Brain microvascular endothelial cell (primary cell): ENCODE data around the gene ABCG8.
A peak's percentile ranks its signal among the peaks of the same experiment; 100 is the strongest.

Experiments
- DNase-seq: peaks from one replicate; pipeline ENCODE4 v3.0.0-alpha.2; 2020
- H3K27ac ChIP-seq: fragments of 250-450 bp; sonication (Bioruptor Pico); 2 replicates; pipeline ENCODE4 v1.5.1; 2020; ENCODE audit warnings: mild to moderate bottlenecking, moderate library complexity
- H3K27me3 ChIP-seq: fragments of 250-450 bp; sonication (Bioruptor Pico); replicated peaks from 2 replicates; pipeline ENCODE4 v1.5.1; 2020; ENCODE audit warnings: mild to moderate bottlenecking
- H3K36me3 ChIP-seq: fragments of 250-450 bp; sonication (Bioruptor Pico); replicated peaks from 2 replicates; pipeline ENCODE4 v1.5.1; 2020; ENCODE audit warnings: mild to moderate bottlenecking
- H3K4me3 ChIP-seq: 2 replicates; pipeline ENCODE4 v1.5.1; 2011; ENCODE audit warnings: low read depth, mild to moderate bottlenecking, control low read depth, low read length, moderate library complexity
- in situ Hi-C: cut with HindIII; loops from 2 replicates; pipeline ENCODE4 v1.10.0; 2017; ENCODE audit warnings: low sequenced_read_pairs, low pct_ligation_motif_present
- TF ChIP-seq, protein P1 (sequence below): IDR thresholded peaks from 2 replicates; pipeline ENCODE4 v1.5.1; 2011; ENCODE audit warnings: low read depth, mild to moderate bottlenecking, moderate library complexity, low read length, control low read depth, inconsistent platforms; ENCODE audit errors: missing control alignments

Gene ABCG8

DNA sequence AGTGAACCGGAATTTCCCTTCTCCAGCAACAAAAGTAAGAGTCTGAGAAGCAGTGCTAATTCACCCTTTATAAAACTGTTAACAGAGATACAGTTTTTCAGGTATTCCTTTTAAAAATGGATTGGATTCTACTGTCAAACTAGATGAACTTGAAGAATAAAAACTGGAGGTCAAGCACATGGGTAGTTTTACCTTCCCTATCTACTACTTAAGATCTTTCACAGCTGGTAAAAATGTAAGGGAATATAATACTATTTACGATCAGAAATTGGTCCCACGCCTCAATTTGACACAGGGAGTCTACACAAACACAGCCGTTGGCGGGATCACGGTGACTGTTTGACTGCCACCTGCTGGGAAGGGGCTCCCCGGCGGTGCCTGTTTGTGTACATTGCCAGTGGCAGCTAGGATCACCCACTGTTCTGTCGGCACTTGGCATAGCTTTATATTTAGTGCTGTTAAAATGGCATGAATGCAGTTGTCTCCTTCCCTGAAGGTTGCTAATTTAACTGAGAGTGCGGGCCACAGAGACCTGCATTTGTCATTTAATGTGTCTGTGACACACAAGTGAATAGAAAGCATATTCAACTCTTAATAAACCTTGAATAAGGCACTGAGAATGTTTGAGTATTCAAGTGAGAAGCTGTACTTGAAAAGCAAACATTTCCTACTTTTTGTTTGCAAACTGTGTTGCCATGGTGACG lies 59.5 kb downstream of the ABCG8 start:
- H3K27me3 ChIP-seq = no peaks in the 10 kb centered on the region
- peak; percentile 55 for DNase-seq
- in situ Hi-C loops = no loop called here
- no peak overlapping the region for H3K4me3 ChIP-seq
- H3K36me3 ChIP-seq = peaks cover 32% of the 10 kb centered on the region
- H3K27ac ChIP-seq = peak overlapping the region; percentile 44
- TF ChIP-seq, protein P1, sequence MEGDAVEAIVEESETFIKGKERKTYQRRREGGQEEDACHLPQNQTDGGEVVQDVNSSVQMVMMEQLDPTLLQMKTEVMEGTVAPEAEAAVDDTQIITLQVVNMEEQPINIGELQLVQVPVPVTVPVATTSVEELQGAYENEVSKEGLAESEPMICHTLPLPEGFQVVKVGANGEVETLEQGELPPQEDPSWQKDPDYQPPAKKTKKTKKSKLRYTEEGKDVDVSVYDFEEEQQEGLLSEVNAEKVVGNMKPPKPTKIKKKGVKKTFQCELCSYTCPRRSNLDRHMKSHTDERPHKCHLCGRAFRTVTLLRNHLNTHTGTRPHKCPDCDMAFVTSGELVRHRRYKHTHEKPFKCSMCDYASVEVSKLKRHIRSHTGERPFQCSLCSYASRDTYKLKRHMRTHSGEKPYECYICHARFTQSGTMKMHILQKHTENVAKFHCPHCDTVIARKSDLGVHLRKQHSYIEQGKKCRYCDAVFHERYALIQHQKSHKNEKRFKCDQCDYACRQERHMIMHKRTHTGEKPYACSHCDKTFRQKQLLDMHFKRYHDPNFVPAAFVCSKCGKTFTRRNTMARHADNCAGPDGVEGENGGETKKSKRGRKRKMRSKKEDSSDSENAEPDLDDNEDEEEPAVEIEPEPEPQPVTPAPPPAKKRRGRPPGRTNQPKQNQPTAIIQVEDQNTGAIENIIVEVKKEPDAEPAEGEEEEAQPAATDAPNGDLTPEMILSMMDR = peak; percentile 55

DNA sequence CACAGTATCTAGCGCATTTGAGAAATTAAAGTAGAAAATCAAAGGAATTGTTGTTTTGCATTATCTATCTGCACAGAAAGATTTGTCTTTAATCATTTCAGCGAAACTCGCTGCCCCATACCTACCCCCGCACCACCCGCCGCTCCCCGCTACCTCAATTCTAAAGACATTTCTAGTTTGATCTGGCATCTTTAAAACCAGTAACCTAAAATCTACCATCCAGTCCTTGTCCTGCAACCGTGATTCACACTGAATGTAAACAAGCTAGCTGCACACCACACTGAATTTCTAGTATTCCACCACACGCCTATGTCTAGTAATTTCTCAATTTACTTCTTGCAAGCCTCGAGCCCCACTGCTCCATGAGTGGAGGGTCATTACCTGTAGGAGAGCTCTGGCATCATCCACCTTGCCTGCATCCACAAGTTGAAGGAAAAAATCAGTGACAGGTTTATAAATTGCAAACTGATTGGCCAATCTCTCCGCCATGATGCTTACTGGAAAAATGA lies 60.1 kb downstream of the ABCG8 start:
- peaks cover 29% of the 10 kb centered on the region for H3K36me3 ChIP-seq

DNA sequence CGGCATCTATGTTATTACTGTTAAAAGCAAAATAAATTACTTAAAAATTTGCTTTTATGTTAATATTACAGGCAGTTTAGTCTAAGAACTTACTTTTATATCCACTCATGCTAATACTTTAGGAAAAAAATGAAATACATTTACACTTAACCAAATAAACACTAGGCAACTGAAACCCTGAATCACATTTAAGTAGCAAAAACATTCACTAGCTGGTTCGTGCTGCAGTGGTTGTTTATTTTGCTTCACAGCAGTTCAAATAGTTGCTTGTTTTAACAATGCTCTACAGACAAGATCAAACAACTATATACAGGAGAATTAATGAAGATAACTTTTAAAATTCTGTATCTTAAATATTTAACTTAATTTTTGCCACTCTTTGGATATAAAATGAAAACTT lies 60.8 kb downstream of the ABCG8 start:
- H3K27ac ChIP-seq = no peak overlapping the region
- TF ChIP-seq, protein P1 = no peak
- no peak overlapping the region for H3K4me3 ChIP-seq
- peaks cover 31% of the 10 kb centered on the region for H3K36me3 ChIP-seq
- H3K27me3 ChIP-seq = no peaks in the 10 kb centered on the region
- DNase-seq = no peak
- in situ Hi-C loops = no loop called here

More for the DNA sequence above, 60.1 kb downstream of the ABCG8 start:
- TF ChIP-seq, protein P1 = no peak
- no peak overlapping the region for H3K4me3 ChIP-seq
- DNase-seq = peak; percentile 5
- no peaks in the 10 kb centered on the region for H3K27me3 ChIP-seq
- H3K27ac ChIP-seq = peak overlapping the region; percentile 44
- in situ Hi-C loops = no loop called here

DNA sequence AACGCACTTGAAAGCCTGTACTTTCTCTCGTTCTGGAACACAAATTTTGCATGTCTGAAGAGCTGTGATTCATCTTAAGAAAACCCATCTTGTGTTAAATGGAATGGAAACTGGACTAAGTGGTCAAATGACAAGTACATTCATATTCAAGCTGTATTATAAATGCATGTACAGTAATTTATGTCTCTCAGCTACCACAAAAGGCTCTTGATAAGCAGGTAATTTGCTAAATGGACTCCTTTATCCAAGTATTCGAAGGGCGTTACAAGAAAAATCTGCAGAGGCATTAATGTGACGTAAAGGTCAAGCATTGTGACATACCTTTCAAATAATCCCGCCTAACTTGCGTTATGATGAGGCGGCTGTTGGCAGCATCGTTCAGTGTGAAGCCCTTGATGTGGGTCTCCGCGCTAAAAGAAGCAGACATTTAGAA lies 66.6 kb downstream of the ABCG8 start:
- Histone ChIP-seq H3K27ac (peak overlapping the region; percentile 85), H3K27me3 (no peaks in the 10 kb centered on the region), H3K4me3 (no peak overlapping the region), H3K36me3 (peaks cover 21% of the 10 kb centered on the region)
- TF ChIP-seq, protein P1 = no peak
- in situ Hi-C loops = no loop called here
- DNase-seq = peak; percentile 5

DNA sequence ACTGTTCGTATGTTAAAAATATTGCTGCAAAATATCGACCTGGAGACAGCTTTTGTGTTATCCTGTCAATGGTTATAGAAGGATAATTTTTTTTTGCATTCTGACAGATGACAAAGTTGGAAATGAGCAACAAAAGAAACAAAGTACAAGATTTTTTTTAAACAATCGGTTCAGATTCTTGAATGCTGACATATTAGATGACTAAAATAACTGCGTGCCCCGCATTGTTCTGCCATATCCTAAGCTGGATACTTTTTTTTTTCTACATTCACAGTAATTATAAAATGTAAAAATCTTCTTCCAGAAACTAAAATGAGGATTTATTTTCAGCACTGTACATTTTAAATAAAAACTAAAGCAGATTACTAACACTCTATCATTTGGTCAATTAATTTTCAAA lies 67.1 kb downstream of the ABCG8 start:
- Histone ChIP-seq H3K27me3 (no peaks in the 10 kb centered on the region), H3K36me3 (peaks cover 22% of the 10 kb centered on the region), H3K4me3 (no peak overlapping the region), H3K27ac (peak overlapping the region; percentile 85)
- TF ChIP-seq, protein P1 = no peak
- in situ Hi-C loops = no loop called here
- DNase-seq = peak; percentile 57
